SU-DHL-6 (cell line): ENCODE results near the gene CHRND.

Experiments
- H2AFZ ChIP-seq: fragments of 200-600 bp; sonication (generic); 2 replicates; pipeline ENCODE4 v1.6.1; 2014; ENCODE audit warnings: low read depth, mild to moderate bottlenecking, moderate library complexity, mixed read lengths, antibody characterized with exemption, low read length; ENCODE audit not compliant: severe bottlenecking
- H3F3A ChIP-seq: fragments of 200-600 bp; shearing (Covaris generic); 2 replicates; pipeline ENCODE4 v1.6.0; 2016; ENCODE audit warnings: antibody characterized with exemption, mild to moderate bottlenecking; ENCODE audit not compliant: insufficient read depth
- H3K27ac ChIP-seq: fragments of 200-600 bp; sonication (generic); 2 replicates; pipeline ENCODE4 v1.5.1; 2016; ENCODE audit warnings: low read depth, mild to moderate bottlenecking, low read length, moderate library complexity, mixed read lengths
- H3K27me3 ChIP-seq: fragments of 200-600 bp; sonication (generic), shearing (Covaris generic); 2 replicates; pipeline ENCODE4 v1.6.0; 2014; ENCODE audit warnings: mild to moderate bottlenecking, low read length
- H3K36me3 ChIP-seq: fragments of 200-600 bp; sonication (generic); 2 replicates; pipeline ENCODE4 v1.6.1; 2014; ENCODE audit warnings: mild to moderate bottlenecking, low read length, mixed read lengths
- H3K4me2 ChIP-seq: fragments of 300-600, 200-600 bp; shearing (Covaris generic), sonication (generic); 2 replicates; pipeline ENCODE4 v1.6.0; 2014; ENCODE audit warnings: low read length, low read depth, mild to moderate bottlenecking; ENCODE audit not compliant: poor library complexity, severe bottlenecking
- H3K4me3 ChIP-seq: fragments of 200-600 bp; sonication (generic); 2 replicates; pipeline ENCODE4 v1.5.1; 2014; ENCODE audit warnings: antibody characterized with exemption, low read length, mild to moderate bottlenecking, mixed read lengths; ENCODE audit not compliant: insufficient read depth, poor library complexity, severe bottlenecking
- H3K79me2 ChIP-seq: fragments of 200-600 bp; sonication (generic); 2 replicates; pipeline ENCODE4 v1.6.1; 2014; ENCODE audit warnings: mild to moderate bottlenecking, low read length, moderate library complexity; ENCODE audit not compliant: insufficient read depth
- H3K9ac ChIP-seq: fragments of 200-600 bp; sonication (generic); 2 replicates; pipeline ENCODE4 v1.7.0; 2014; ENCODE audit warnings: mild to moderate bottlenecking, low read length
- H3K9me2 ChIP-seq: fragments of 200-600 bp; sonication (generic); replicated peaks from 2 replicates; pipeline ENCODE4 v1.6.1; 2014; ENCODE audit warnings: low read length; ENCODE audit not compliant: insufficient read depth
- H3K9me3 ChIP-seq: fragments of 200-600 bp; sonication (generic); 2 replicates; pipeline ENCODE4 v1.6.1; 2014; ENCODE audit warnings: low read length, mixed read lengths; ENCODE audit not compliant: insufficient read depth
- H4K20me1 ChIP-seq: fragments of 200-600 bp; sonication (generic); 2 replicates; pipeline ENCODE4 v1.6.1; 2014; ENCODE audit warnings: low read depth, mild to moderate bottlenecking, antibody characterized with exemption, low read length, moderate library complexity, mixed read lengths
- CTCF ChIP-seq: fragments of 200-600 bp; sonication (generic); IDR thresholded peaks from one replicate; pipeline ENCODE4 v1.5.1; 2017; ENCODE audit warnings: antibody characterized with exemption, mild to moderate bottlenecking, low read length, moderate library complexity; ENCODE audit not compliant: insufficient read depth, poor library complexity, severe bottlenecking
- EZH2phosphoT487 ChIP-seq: fragments of 200-600 bp; sonication (generic), shearing (Covaris generic); conservative IDR thresholded peaks from 2 replicates; pipeline ENCODE4 v1.6.1; 2018; ENCODE audit warnings: mild to moderate bottlenecking, antibody characterized with exemption, low read length, moderate library complexity, mixed read lengths

CHRND gene

GRCh38 chr2:232571026-232571474 lies 45.1 kb downstream of the CHRND start:
- H3K27ac ChIP-seq, result no peak overlapping the region
- H3F3A ChIP-seq, result no peaks in the 10 kb centered on the region
- H3K9me2 ChIP-seq, result no peaks in the 10 kb centered on the region
- H2AFZ ChIP-seq, result no peak overlapping the region
- no peaks in the 10 kb centered on the region for H4K20me1 ChIP-seq
- no peak for TF ChIP-seq CTCF
- TF ChIP-seq EZH2phosphoT487, result no peak
- no peaks in the 10 kb centered on the region for H3K27me3 ChIP-seq
- H3K4me2 ChIP-seq, result no peak overlapping the region
- H3K36me3 ChIP-seq, result peaks cover 9% of the 10 kb centered on the region
- no peak overlapping the region for H3K9ac ChIP-seq
- H3K79me2 ChIP-seq, result no peaks in the 10 kb centered on the region
- no peak overlapping the region for H3K4me3 ChIP-seq
- no peaks in the 10 kb centered on the region for H3K9me3 ChIP-seq

GRCh38 chr2:232573042-232573441 lies 47.1 kb downstream of the CHRND start:
- no peak for TF ChIP-seq CTCF
- TF ChIP-seq EZH2phosphoT487, result no peak
- no peak overlapping the region for H3K9ac ChIP-seq
- H4K20me1 ChIP-seq, result no peaks in the 10 kb centered on the region
- no peak overlapping the region for H3K4me3 ChIP-seq
- H3K4me2 ChIP-seq, result no peak overlapping the region
- no peaks in the 10 kb centered on the region for H3K27me3 ChIP-seq
- no peaks in the 10 kb centered on the region for H3K79me2 ChIP-seq
- H3K36me3 ChIP-seq, result peaks cover 3% of the 10 kb centered on the region
- H3K9me2 ChIP-seq, result no peaks in the 10 kb centered on the region
- no peaks in the 10 kb centered on the region for H3F3A ChIP-seq
- H3K9me3 ChIP-seq, result no peaks in the 10 kb centered on the region
- H3K27ac ChIP-seq, result no peak overlapping the region
- H2AFZ ChIP-seq, result no peak overlapping the region

DNA sequence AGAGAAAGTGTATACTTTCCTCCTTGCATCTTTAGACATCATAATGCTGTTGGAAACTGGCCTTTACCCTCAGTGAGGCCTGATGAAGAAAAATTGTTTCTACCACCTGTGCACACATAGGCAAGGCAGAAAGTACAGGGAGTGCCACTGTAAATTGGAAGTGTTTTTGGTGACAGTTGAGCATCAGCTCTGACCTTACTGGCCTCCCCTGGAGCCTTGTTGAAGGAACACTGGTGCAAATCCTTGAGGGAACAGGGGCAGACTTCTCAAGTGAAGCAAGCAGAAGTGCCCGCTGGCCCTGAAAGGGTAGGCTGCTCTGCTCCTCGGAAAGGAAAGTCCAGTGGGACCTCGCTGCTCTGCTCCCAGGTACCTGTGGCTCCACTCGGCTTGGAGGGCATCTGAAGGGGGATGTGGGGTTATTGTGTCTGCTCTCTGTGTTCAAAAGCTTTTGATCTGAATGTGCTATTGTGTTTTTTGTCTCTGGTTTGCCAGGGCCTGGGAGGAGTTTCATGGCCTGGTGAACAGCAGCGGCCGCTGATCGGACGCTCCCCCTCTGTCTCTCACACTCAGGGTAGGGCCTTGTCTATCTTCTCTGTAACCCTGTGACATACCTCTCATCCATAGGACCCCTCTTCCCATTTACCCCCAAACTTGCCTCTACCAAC lies 47.9 kb downstream of the CHRND start:
- Histone ChIP-seq H3K79me2 (no peaks in the 10 kb centered on the region), H3K9me2 (no peaks in the 10 kb centered on the region), H4K20me1 (no peaks in the 10 kb centered on the region), H3K36me3 (peaks cover under 1% of the 10 kb centered on the region), H3K4me2 (no peak overlapping the region), H2AFZ (no peak overlapping the region), H3K9ac (no peak overlapping the region), H3F3A (no peaks in the 10 kb centered on the region), H3K9me3 (no peaks in the 10 kb centered on the region), H3K27me3 (no peaks in the 10 kb centered on the region), H3K27ac (no peak overlapping the region), H3K4me3 (no peak overlapping the region)
- TF ChIP-seq CTCF (no peak), EZH2phosphoT487 (no peak)
